Tibial artery (tissue), 4 donors: ENCODE measurements around the gene RAPGEF3.

Source experiments
- DNase-seq, 2 donors: peaks; one replicate each; pipeline ENCODE4 v3.0.0-alpha.2; 2019
- H3K27ac ChIP-seq, 2 donors: fragments of 200-600 bp; sonication (generic) in 1 of 2; 1 replicate in 1 of 2; 2 replicates in 1 of 2; pipeline ENCODE4 v1.5.1; 2018 to 2019; ENCODE audit warnings: mild to moderate bottlenecking in 1 of 2
- H3K27me3 ChIP-seq, 2 donors: fragments of 200-600 bp; sonication (generic) in 1 of 2; one replicate each; pipeline versions ENCODE4 v1.5.1 to v1.6.0; 2016 to 2019
- H3K36me3 ChIP-seq, 3 donors: fragments of 200-600 bp; sonication (generic) in 2 of 3; one replicate each; pipeline ENCODE4 v1.5.1; 2016 to 2019; ENCODE audit warnings: mild to moderate bottlenecking in 2 of 3
- H3K4me1 ChIP-seq, 4 donors: fragments of 200-600 bp; sonication (generic) in 2 of 4; 1 replicate in 3 of 4; 2 replicates in 1 of 4; pipeline ENCODE4 v1.5.1; 2016 to 2019
- H3K4me3 ChIP-seq, 2 donors: fragments of 200-600 bp; sonication (generic) in 1 of 2; 1 replicate in 1 of 2; 2 replicates in 1 of 2; pipeline ENCODE4 v1.5.1; 2018 to 2019; ENCODE audit warnings: mild to moderate bottlenecking in 2 of 2
- H3K9me3 ChIP-seq, 3 donors: fragments of 200-600 bp; sonication (generic) in 1 of 3; one replicate each; pipeline ENCODE4 v1.5.1; 2016 to 2019
- intact Hi-C: fragments of 100-400 bp; cut with DNase I; formaldehyde crosslinking; loops from one replicate; pipeline ENCODE4 v1.15.0; 2023; ENCODE audit warnings: low total_unique reads
- TF ChIP-seq, protein P1 (sequence below), 2 experiments: fragments of 200-600 bp in 1 of 2; fragments of 450-650 bp in 1 of 2; IDR thresholded peaks; one replicate each; pipeline ENCODE4 v1.5.1; 2017 to 2019; ENCODE audit warnings: antibody characterized with exemption in 2 of 2, mild to moderate bottlenecking in 1 of 2, moderate library complexity in 1 of 2

Gene RAPGEF3

GRCh38 chr12:47733142-47733541 is 25.5 kb downstream of the RAPGEF3 start:
- intact Hi-C loops = no loop called here
- Histone ChIP-seq H3K27me3 (no peaks in the 10 kb centered on the region), H3K4me3 (no peak overlapping the region), H3K9me3 (no peaks in the 10 kb centered on the region), H3K36me3 (no peaks in the 10 kb centered on the region), H3K4me1 (peaks cover 13 to 31% (median 31%) of the 10 kb centered on the region in 4 donors), H3K27ac (no peak overlapping the region)
- TF ChIP-seq, protein P1, sequence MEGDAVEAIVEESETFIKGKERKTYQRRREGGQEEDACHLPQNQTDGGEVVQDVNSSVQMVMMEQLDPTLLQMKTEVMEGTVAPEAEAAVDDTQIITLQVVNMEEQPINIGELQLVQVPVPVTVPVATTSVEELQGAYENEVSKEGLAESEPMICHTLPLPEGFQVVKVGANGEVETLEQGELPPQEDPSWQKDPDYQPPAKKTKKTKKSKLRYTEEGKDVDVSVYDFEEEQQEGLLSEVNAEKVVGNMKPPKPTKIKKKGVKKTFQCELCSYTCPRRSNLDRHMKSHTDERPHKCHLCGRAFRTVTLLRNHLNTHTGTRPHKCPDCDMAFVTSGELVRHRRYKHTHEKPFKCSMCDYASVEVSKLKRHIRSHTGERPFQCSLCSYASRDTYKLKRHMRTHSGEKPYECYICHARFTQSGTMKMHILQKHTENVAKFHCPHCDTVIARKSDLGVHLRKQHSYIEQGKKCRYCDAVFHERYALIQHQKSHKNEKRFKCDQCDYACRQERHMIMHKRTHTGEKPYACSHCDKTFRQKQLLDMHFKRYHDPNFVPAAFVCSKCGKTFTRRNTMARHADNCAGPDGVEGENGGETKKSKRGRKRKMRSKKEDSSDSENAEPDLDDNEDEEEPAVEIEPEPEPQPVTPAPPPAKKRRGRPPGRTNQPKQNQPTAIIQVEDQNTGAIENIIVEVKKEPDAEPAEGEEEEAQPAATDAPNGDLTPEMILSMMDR (IDR thresholded peaks at IDR 0.05) = no peak
- no peak for DNase-seq

DNA sequence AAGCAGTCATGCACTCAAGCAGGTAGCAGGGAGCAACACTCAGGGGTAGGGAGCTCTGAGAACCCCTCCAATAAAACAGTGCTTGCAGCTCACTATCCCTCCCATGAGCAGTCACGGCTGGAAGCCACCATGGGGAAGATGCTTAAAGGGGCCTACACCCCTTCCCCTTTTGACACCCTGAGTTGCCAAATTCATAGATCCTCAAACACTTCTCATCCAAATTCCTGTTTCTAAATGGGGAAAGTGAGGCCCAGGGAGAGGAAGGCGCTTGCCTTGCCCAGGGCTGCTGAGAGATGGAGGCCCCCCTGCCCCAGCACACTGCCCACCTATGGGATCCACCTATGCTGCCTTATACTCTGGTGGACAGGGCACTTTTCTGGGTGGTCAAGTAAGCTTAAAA is 26.2 kb downstream of the RAPGEF3 start:
- intact Hi-C loops = no loop called here
- no peaks in the 10 kb centered on the region for H3K9me3 ChIP-seq
- H3K27ac ChIP-seq = no peak overlapping the region
- H3K36me3 ChIP-seq = no peaks in the 10 kb centered on the region
- H3K4me3 ChIP-seq = no peak overlapping the region
- H3K27me3 ChIP-seq = no peaks in the 10 kb centered on the region
- TF ChIP-seq, protein P1 (IDR thresholded peaks at IDR 0.05) = no peak
- peaks cover 8 to 25% (median 24%) of the 10 kb centered on the region in 4 donors for H3K4me1 ChIP-seq
- no peak for DNase-seq

DNA sequence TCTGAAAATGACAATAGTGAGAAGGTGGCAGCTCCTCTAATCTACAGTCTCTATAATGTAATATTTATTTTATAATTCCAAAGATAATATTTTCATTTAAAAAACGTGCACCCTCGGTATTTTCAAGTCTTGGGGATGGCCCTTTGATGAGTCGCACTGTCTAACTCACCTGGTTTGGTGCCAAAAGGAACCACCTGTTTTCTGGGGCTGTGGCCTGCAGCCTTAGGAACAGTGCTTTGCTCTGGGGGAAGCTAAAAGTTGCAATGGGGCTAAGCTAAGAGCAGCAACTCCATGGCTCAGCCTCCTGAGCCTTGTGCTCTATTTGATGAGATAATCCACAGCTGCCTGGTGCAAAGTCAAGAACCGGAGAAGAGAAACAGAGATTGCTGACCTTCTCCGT is 27.0 kb downstream of the RAPGEF3 start:
- TF ChIP-seq, protein P1 (IDR thresholded peaks at IDR 0.05) = no peak
- H3K9me3 ChIP-seq = no peaks in the 10 kb centered on the region
- intact Hi-C loops = no loop called here
- H3K4me1 ChIP-seq = peaks cover 6 to 19% (median 17%) of the 10 kb centered on the region in 4 donors
- no peak overlapping the region for H3K27ac ChIP-seq
- DNase-seq = no peak
- H3K27me3 ChIP-seq = no peaks in the 10 kb centered on the region
- no peak overlapping the region for H3K4me3 ChIP-seq
- H3K36me3 ChIP-seq = no peaks in the 10 kb centered on the region

GRCh38 chr12:47730341-47730744 is 28.3 kb downstream of the RAPGEF3 start:
- intact Hi-C loops = no loop called here
- H3K9me3 ChIP-seq = no peaks in the 10 kb centered on the region
- H3K27ac ChIP-seq = no peak overlapping the region
- TF ChIP-seq, protein P1 (IDR thresholded peaks at IDR 0.05) = no peak
- H3K4me1 ChIP-seq = peaks cover 0 to 5% (median 4%) of the 10 kb centered on the region in 4 donors
- no peak overlapping the region for H3K4me3 ChIP-seq
- H3K27me3 ChIP-seq = no peaks in the 10 kb centered on the region
- no peaks in the 10 kb centered on the region for H3K36me3 ChIP-seq
- DNase-seq = no peak

- intact Hi-C loops = no loop called here
- H3K9me3 ChIP-seq = no peaks in the 10 kb centered on the region
Measured at GRCh38 chr12:47729233-47729632, 29.4 kb downstream of the RAPGEF3 start.

More at GRCh38 chr12:47729233-47729632, 29.4 kb downstream of the RAPGEF3 start:
- TF ChIP-seq, protein P1 (IDR thresholded peaks at IDR 0.05) = no peak
- Histone ChIP-seq H3K27me3 (no peaks in the 10 kb centered on the region), H3K27ac (no peak overlapping the region), H3K4me3 (no peak overlapping the region), H3K36me3 (no peaks in the 10 kb centered on the region), H3K4me1 (no peaks in the 10 kb centered on the region)
- no peak for DNase-seq
